Activated naive CD8-positive, alpha-beta T cell treated with anti-CD3 and anti-CD28 coated beads for 36 hours (primary cell): Measurements from ENCODE around the gene TRIML2. TPM values are rescaled to one million over a fixed set of nuclear protein-coding genes. Genes with fewer than 3 reads are reported as not detected.

Experiments
- DNase-seq: peaks from one replicate; pipeline ENCODE4 v3.0.0; 2021
- H3K27ac Mint-ChIP-seq: one replicate; pipeline ENCODE4 v1.8.0; 2022; ENCODE audit warnings: mild to moderate bottlenecking, moderate library complexity, mixed read lengths
- H3K27me3 Mint-ChIP-seq: one replicate; pipeline ENCODE4 v1.8.0; 2022; ENCODE audit warnings: mild to moderate bottlenecking, mixed read lengths
- H3K36me3 Mint-ChIP-seq: one replicate; pipeline ENCODE4 v1.8.0; 2021; ENCODE audit warnings: mild to moderate bottlenecking, mixed read lengths
- H3K4me1 Mint-ChIP-seq: one replicate; pipeline ENCODE4 v1.8.0; 2021; ENCODE audit warnings: mixed read lengths
- H3K4me3 Mint-ChIP-seq: one replicate; pipeline ENCODE4 v1.8.0; 2022; ENCODE audit warnings: mild to moderate bottlenecking, moderate library complexity, mixed read lengths
- H3K9me3 Mint-ChIP-seq: one replicate; pipeline ENCODE4 v1.8.0; 2022; ENCODE audit warnings: mixed read lengths
- total RNA-seq, 2 experiments: library from RNA; stranded (reverse); gene quantifications; one replicate each; pipeline ENCODE4 v1.2.3, GENCODE V29; 2021

The TRIML2 gene
- total RNA-seq, 2 experiments from 2014 or later = not detected

DNA sequence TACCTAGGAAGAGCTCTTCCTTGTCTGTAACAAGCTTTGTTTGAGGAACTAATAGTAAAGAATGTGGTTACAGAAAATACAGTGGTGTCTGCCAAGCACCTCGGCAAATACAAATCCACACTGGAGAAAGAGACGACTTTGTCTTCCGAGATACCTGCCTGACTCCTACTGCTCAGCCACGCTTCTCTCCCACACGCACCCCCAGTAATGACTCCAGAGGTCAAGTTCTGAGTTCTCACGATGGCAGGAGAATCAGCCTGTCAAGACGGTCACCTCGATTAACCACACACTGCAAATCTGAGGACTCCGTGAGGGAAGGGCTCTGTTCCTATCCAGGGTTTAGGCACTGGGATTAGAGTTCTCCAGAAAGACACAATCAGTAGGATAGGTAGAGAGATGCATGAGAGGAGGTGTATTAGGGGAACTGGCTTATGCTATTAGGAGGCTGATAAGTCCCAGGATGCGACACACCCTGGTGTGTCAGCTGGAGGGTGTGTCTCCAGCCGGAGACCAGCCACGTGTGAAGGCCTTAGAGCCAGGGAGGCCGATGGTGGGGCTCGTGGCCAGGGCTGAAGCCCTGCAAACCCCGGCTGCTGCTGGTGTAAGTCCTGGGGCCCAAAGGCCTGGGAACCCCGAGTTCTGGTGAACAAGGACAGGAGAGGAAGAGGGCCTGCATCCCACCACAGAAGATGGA lies 8.4 kb upstream of the TRIML2 start:
- H3K4me3 Mint-ChIP-seq = no peak overlapping the region
- H3K27ac Mint-ChIP-seq = no peak overlapping the region

DNA sequence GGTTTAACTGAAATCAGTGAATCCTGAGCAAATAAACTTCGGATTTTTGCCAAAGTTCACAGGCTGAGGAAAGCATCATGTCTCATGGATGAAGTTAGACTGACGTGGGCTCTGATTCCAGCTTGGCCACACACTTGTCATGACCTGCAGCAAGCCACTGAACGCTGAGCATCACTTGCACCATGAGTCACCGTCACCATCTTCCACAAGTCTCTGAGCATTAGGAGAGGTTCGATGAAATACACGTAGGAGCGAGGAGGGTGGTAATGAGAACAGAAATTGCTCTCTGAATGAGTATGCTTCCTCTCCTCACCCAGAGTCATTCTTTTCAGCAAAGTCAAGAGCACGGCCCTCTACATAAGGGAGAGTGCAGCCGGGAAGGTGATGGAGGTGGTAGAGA lies 3.8 kb upstream of the TRIML2 start:
- Mint-ChIP-seq H3K4me3 (no peak overlapping the region), H3K36me3 (no peaks in the 10 kb centered on the region), H3K4me1 (no peaks in the 10 kb centered on the region), H3K27ac (no peak overlapping the region), H3K27me3 (no peaks in the 10 kb centered on the region), H3K9me3 (peaks cover 3% of the 10 kb centered on the region)
- no peak for DNase-seq

More for the DNA sequence above, 8.4 kb upstream of the TRIML2 start:
- DNase-seq = no peak
- Mint-ChIP-seq H3K9me3 (no peaks in the 10 kb centered on the region), H3K36me3 (no peaks in the 10 kb centered on the region), H3K4me1 (no peaks in the 10 kb centered on the region), H3K27me3 (no peaks in the 10 kb centered on the region)

DNA sequence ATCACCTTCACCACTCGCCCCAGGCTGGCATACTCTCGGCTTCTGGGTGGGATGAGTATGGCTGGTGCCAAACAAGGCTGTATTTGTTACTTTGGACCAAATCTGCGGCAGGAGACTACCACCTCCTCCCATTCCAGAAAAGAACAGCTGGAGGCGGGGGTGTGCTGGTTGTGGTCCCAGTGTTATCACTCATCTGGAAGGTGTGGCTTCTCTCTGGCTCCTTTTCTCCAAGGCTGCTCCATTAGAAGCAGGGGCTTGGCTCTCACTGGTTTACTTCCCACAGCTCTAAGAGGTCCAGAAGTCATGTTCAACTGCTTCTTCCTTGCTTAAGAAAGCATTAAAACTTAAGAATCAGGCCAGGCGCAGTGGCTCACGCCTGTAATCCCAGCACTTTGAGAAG lies 2.6 kb upstream of the TRIML2 start:
- Mint-ChIP-seq H3K9me3 (peaks cover 3% of the 10 kb centered on the region), H3K4me3 (no peak overlapping the region), H3K27ac (no peak overlapping the region)

DNA sequence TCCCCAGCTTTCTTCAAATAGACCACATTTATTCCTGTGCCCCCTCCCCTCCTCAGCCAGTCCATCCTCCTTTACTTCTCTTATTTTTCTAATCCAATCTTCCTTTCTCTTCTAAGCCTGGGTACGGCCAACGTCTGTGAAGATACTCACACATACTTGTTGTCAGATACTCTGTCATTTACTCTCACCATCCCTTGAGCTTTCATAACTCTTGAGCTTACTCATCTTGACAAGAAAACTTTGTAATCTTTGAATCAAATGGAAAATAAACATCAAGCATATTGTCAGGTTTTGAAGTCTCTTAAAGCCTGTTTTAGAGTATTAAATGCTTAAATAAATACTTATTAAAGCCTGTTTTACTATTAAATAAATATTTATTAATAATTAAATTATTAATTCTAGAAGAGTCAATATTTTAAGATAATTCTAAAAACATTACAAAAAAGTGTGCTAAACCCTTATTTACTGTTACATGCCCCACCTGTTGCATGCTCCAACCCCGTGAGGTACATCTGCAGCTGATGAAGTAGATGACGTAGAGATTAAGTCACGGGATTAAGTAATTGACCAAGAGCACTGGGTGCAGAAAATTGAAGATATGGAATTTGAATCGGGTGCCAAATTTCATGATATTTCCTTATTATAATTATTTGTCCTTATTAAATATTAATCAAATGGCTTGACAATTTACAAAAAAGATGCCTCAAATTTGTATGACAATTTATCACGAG lies 1.5 kb upstream of the TRIML2 start:
- Mint-ChIP-seq H3K27me3 (no peaks in the 10 kb centered on the region), H3K4me3 (no peak overlapping the region), H3K27ac (no peak overlapping the region), H3K9me3 (peaks cover 3% of the 10 kb centered on the region), H3K36me3 (no peaks in the 10 kb centered on the region), H3K4me1 (no peaks in the 10 kb centered on the region)
- no peak for DNase-seq

More for the DNA sequence above, 2.6 kb upstream of the TRIML2 start:
- Mint-ChIP-seq H3K4me1 (no peaks in the 10 kb centered on the region), H3K27me3 (no peaks in the 10 kb centered on the region), H3K36me3 (no peaks in the 10 kb centered on the region)
- DNase-seq = no peak

DNA sequence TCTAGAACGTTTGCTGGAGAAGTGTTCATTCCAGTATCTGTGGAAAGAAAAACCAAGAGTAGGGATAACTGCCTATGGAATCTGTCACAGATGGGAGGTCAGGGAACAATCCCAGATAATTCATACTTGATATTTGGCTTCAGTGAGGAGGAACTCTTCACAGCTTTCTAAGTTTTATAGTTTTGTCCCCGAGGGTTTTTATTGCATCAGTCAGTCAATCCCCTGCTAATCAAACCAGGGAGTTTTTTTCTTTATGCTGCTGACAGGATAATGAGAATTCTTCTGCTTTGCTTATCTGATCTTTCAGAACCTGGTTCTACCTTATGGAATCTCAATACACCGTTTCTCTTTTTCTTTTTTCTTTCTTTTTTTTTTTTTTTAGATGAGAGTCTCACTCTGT lies 633 bp upstream of the TRIML2 start:
- no peak for DNase-seq
- Mint-ChIP-seq H3K4me3 (no peak overlapping the region), H3K27me3 (no peaks in the 10 kb centered on the region), H3K4me1 (no peaks in the 10 kb centered on the region), H3K36me3 (peaks cover 1% of the 10 kb centered on the region), H3K9me3 (peaks cover 4% of the 10 kb centered on the region), H3K27ac (no peak overlapping the region)

DNA sequence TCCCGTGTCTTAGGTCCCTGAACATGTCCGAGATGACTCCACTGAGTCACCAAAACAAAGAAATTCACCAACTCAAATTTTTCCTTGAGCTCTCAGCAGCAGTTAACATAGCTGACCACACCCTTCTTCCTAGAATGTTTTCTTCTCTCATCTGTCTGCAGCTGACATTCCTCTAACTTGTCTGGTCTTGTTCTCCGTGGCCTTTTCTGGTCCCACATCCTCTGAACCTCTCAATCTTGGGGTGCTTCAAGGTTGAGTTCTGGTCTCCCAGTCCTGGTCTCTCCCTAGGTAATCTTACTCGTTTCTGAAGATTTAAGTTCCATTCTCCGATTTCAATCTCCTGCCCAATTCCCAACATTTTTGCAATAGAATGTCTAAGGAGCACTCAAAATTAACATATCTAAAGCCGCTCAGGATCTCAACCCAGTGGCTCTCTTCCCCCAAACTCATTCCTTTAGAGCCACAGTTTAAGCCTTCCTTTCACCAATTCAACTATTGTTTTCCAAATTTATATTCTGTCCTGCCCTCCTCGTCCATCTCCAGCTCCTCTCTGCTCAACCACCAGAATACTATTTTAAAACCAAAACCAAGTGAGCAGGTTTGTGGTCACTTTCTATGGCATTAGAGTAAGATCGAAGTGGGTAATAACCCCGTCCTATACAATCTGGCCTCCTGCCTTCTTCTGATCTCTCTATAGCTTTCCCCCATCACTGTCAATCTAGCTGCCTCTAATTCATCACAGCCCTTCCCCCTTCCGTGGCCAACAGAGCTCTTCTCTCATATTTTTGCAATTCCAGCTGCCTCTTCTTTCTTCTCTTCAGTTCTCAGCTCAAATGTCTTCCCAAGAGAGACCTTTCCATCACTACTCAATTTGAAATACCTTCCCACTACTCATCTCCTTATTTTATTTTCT lies 1.2 kb downstream of the TRIML2 start:
- Mint-ChIP-seq H3K9me3 (peaks cover 4% of the 10 kb centered on the region), H3K4me3 (no peak overlapping the region), H3K4me1 (no peaks in the 10 kb centered on the region), H3K27ac (no peak overlapping the region), H3K36me3 (peaks cover 1% of the 10 kb centered on the region), H3K27me3 (no peaks in the 10 kb centered on the region)
- DNase-seq = no peak

DNA sequence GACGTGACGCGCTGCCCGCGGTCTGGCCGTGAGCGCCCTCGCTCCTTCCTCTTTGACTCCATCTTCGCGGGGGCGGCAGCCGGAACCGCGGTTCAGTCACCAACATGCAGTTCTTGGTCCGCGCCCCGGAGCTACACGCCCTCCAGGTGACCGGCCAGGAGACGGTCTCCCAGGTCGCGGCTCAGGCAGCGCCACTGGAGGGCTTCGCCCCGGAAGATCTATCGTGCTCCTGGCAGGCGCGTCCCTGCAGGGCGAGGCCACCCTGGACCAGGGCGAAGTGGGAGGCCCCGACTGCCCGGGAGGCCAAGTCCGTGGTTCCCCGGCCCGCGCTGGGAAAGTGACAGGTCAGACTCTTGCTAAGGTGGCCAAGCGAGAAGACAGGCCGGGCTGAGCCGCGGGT lies 2.9 kb downstream of the TRIML2 start:
- H3K4me1 Mint-ChIP-seq = no peaks in the 10 kb centered on the region
- H3K27me3 Mint-ChIP-seq = no peaks in the 10 kb centered on the region
- peaks cover 4% of the 10 kb centered on the region for H3K9me3 Mint-ChIP-seq
- peaks cover 1% of the 10 kb centered on the region for H3K36me3 Mint-ChIP-seq
- no peak for DNase-seq
- no peak overlapping the region for H3K4me3 Mint-ChIP-seq
- no peak overlapping the region for H3K27ac Mint-ChIP-seq

DNA sequence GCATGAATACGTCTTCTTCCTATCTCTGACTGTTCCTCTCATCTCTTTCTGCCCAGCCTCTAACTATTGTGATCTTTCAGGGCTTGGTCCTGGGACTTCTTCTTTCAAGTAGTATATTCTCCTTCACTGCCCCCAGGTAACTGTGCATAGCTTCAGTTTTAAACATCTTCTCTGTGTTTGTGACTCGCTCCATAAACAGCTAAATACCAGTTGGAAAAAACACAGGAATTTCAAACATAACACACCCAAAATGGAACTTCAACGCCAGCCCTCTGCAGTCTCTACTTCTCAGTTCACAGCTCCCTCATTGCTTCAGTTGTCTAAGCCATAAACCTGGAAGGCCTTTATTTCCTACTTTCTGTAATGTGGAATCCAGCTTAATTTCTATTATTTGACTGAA lies 16.6 kb downstream of the TRIML2 start:
- H3K36me3 Mint-ChIP-seq = no peaks in the 10 kb centered on the region
- H3K27me3 Mint-ChIP-seq = no peaks in the 10 kb centered on the region
- DNase-seq = no peak
- no peak overlapping the region for H3K27ac Mint-ChIP-seq
- H3K4me3 Mint-ChIP-seq = no peak overlapping the region
- H3K9me3 Mint-ChIP-seq = peaks cover 8% of the 10 kb centered on the region
- H3K4me1 Mint-ChIP-seq = no peaks in the 10 kb centered on the region

DNA sequence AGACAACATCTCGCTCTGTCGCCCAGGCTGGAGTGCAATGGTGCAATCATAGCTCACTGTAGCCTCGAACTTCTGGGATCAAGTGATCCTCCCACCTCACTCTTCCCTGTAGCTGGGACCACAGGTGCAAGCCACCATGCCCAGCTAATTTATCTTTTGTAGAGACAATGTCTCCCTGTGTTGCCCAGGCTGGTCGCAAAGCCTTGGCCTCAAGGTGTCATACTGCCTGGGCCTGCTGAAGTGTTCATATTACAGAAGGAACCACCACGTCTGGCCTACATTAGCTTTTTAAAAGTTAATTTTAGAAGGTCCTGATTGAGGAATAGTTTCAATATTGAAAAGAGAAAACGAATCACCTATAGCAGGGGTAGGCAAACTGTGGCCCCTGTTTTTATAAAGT lies 22.5 kb downstream of the TRIML2 start:
- H3K4me1 Mint-ChIP-seq = no peaks in the 10 kb centered on the region
- H3K36me3 Mint-ChIP-seq = no peaks in the 10 kb centered on the region
- no peak overlapping the region for H3K27ac Mint-ChIP-seq
- H3K4me3 Mint-ChIP-seq = no peak overlapping the region
- H3K27me3 Mint-ChIP-seq = no peaks in the 10 kb centered on the region
- DNase-seq = no peak
- peaks cover 9% of the 10 kb centered on the region for H3K9me3 Mint-ChIP-seq

DNA sequence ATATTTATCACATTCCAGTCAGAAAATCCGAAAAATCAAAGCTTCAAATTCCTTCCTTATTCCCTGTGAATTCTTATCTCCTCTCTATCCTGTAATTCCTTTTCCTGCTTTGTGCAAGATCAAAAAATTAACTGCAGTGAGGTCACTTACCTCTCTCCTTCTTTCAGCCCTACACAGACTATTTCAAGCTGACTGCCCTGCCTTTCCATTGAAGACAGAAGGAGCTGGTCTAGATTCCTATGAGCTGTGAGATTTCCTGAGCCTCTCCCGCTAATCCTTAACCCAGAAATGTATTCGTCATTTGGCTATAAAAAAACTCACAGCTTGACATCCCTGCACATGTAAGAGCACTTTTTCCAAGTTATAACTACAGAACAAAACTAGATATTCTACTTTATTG lies 26.6 kb downstream of the TRIML2 start:
- no peak overlapping the region for H3K27ac Mint-ChIP-seq

DNA sequence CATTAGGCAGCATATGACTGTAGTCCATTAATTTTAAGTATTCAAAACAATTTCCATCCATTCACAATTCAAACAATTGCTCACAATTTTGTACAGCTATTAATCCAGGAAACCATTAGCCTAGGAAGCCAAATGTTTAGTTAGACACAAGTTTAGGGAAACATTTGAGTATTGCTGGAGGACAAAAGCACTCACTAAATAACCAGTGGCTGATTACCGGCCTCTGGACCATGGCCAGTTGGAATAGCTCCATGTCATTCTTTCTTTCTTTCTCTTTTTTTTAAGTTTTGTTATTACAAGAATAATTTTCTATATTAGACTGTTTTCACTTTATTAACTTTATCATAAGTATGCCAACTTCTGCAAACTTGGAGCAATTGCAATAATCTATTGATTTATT lies 31.3 kb downstream of the TRIML2 start:
- no peak overlapping the region for H3K4me3 Mint-ChIP-seq
- H3K27ac Mint-ChIP-seq = no peak overlapping the region
- no peaks in the 10 kb centered on the region for H3K4me1 Mint-ChIP-seq
- no peak for DNase-seq
- peaks cover 9% of the 10 kb centered on the region for H3K9me3 Mint-ChIP-seq
- no peaks in the 10 kb centered on the region for H3K36me3 Mint-ChIP-seq
- H3K27me3 Mint-ChIP-seq = no peaks in the 10 kb centered on the region

More for the DNA sequence above, 26.6 kb downstream of the TRIML2 start:
- DNase-seq = no peak
- no peaks in the 10 kb centered on the region for H3K27me3 Mint-ChIP-seq
- H3K4me3 Mint-ChIP-seq = no peak overlapping the region
- H3K9me3 Mint-ChIP-seq = peaks cover 7% of the 10 kb centered on the region
- no peaks in the 10 kb centered on the region for H3K36me3 Mint-ChIP-seq
- H3K4me1 Mint-ChIP-seq = no peaks in the 10 kb centered on the region

DNA sequence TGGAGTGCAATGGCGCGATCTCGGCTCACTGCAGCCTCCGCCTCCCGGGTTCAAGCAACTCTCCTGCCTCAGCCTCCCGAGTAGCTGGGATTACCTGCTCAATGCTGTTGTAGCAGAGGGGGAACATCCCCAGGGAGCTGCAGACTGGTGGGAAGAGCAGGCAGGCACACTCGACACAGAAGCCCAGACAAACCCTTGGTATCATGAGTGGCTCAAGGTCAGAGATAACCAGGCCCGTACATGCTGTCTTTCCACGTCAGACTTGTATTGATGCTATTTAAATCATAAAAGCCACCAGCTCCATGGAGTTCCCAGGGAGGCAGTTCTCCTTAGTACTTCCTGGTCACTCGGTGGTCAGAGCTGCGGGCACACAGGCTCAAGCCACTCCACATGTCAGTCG lies 33.2 kb downstream of the TRIML2 start:
- no peak overlapping the region for H3K4me3 Mint-ChIP-seq
- no peak overlapping the region for H3K27ac Mint-ChIP-seq
- DNase-seq = no peak
- H3K27me3 Mint-ChIP-seq = no peaks in the 10 kb centered on the region
- H3K9me3 Mint-ChIP-seq = peaks cover 5% of the 10 kb centered on the region
- H3K4me1 Mint-ChIP-seq = no peaks in the 10 kb centered on the region
- H3K36me3 Mint-ChIP-seq = no peaks in the 10 kb centered on the region

DNA sequence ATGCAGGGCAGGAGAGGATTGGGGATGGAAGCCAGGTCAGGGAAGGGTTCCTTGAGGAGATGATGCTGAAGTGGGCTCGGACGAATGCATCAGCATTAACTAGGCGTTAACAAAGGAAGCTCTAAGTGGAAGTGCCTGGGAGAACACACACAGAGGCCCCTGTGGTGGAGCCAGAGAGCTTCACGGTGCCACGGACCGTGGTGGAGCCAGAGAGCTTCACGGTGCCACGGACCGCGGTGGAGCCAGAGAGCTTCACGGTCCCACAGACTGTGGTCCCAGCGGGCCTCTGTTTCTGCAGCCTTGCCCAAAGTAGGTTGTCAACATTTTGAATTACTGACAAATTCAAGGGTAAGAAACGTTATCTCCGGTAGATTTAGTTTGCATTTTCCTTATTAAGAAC lies 48.3 kb downstream of the TRIML2 start:
- DNase-seq = no peak
- Mint-ChIP-seq H3K27ac (no peak overlapping the region), H3K9me3 (peaks cover 1% of the 10 kb centered on the region), H3K27me3 (no peaks in the 10 kb centered on the region), H3K4me3 (no peak overlapping the region), H3K36me3 (no peaks in the 10 kb centered on the region), H3K4me1 (no peaks in the 10 kb centered on the region)

DNA sequence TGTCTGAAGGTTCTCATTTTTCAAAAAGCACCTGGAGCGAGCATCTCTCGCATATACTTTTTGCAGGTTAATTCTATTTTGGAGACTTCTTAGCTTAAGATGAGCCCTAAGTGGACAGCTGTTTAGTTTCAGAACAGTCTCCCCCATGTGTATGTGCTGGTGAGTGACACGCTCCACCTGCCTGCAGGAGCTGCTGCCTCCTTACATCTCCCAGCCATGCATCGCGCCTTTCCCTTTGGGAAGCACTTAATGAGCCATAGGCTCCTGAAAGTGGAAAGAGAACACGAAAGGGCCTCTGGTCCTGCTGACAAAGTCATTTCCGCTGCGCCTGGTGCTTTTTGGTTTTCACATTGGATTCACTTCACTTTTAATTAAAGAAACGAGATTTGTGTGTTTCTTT lies 56.1 kb downstream of the TRIML2 start:
- DNase-seq = no peak
- Mint-ChIP-seq H3K27me3 (no peaks in the 10 kb centered on the region), H3K9me3 (peaks cover 5% of the 10 kb centered on the region), H3K4me3 (no peak overlapping the region), H3K36me3 (no peaks in the 10 kb centered on the region), H3K4me1 (no peaks in the 10 kb centered on the region), H3K27ac (no peak overlapping the region)

DNA sequence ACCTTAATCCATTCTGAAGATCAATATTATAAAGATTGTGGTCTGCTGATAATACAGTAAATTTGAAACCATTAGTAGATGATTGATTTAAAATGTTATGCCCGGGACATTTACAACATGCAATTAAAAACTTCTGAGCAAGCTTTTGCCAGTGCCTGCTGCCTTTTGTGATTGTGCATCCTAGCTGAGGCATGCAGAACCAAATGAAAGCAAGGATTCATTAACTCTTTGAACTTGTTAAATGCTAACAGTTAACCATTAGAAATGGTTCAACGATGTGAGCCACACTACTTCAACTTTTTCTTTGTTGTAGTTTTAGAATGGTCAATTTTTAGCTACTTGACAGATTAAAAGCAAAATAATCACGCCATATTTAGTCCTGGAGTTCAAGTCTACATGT lies 62.7 kb downstream of the TRIML2 start:
- no peak overlapping the region for H3K4me3 Mint-ChIP-seq
- no peaks in the 10 kb centered on the region for H3K9me3 Mint-ChIP-seq
- no peak for DNase-seq
- no peak overlapping the region for H3K27ac Mint-ChIP-seq
- no peaks in the 10 kb centered on the region for H3K27me3 Mint-ChIP-seq
- no peaks in the 10 kb centered on the region for H3K4me1 Mint-ChIP-seq
- H3K36me3 Mint-ChIP-seq = no peaks in the 10 kb centered on the region
